ENCODE results near the gene ZNF593OS. TPM values are rescaled to one million over a fixed set of nuclear protein-coding genes. Genes with fewer than 3 reads are reported as not detected.
A peak's percentile ranks its signal among the peaks of the same experiment; 100 is the strongest.

ZNF593OS gene
- total and polyA plus RNA-seq, 2 donors (not counting 1 experiment from before 2014, with no cell fraction given) = 0.09 TPM; not detected in 1

GRCh38 chr1:26158908-26159742, 12.5 kb downstream of the ZNF593OS start, which contains the start of gene FAM110D:
Gene FAM110D, plus strand, starts transcription at chr1:26159079. Its CDS starts 2,213 bp downstream, at chr1:26161292.
- Histone ChIP-seq H3K79me2 (ENCODE audit: control insufficient read depth, insufficient read depth, low read length) (no peaks in the 10 kb centered on the region), H3K27ac (ENCODE audit: low read length in 2 of 2) (no peak within 1 kb of the TSS), H3K4me2 (replicated peaks; ENCODE audit: low read depth, low read length, poor library complexity, severe bottlenecking) (no peak within 1 kb of the TSS), H4K20me1 (ENCODE audit: control insufficient read depth, insufficient read depth, low read length, poor library complexity, severe bottlenecking) (no peaks in the 10 kb centered on the region), H3K4me1 (ENCODE audit: control insufficient read depth in 2 of 2, insufficient read depth in 2 of 2, low read length in 2 of 2) (peaks cover 25 to 27% of the 10 kb centered on the region in 2 donors), H3K9ac (ENCODE audit: low read length) (no peak within 1 kb of the TSS), H3K36me3 (replicated peaks in 1 of 2; ENCODE audit: control extremely low read depth in 1 of 2, control insufficient read depth in 1 of 2, extremely low read depth in 1 of 2, insufficient read depth in 2 of 2, low read length in 1 of 2) (no peaks in the 10 kb centered on the region), H3K9me3 (ENCODE audit: control extremely low read depth in 1 of 3, control insufficient read depth in 2 of 3, insufficient read depth in 1 of 3, low read length in 2 of 3) (peaks cover 0 to 3% (median 0%) of the 10 kb centered on the region in 3 donors), H3K4me3 (ENCODE audit: control extremely low read depth in 1 of 5, extremely low read depth in 1 of 5, insufficient read depth in 1 of 5, low read depth in 2 of 5, low read length in 4 of 5) (no peak within 1 kb of the TSS), H3K27me3 (replicated peaks in 1 of 4; ENCODE audit: control extremely low read depth in 1 of 4, control insufficient read depth in 3 of 4, insufficient read depth in 4 of 4, low read length in 3 of 4) (peaks cover 0 to 74% (median 26%) of the 10 kb centered on the region in 4 experiments), H2AFZ (ENCODE audit: insufficient read depth, low read depth, low read length, poor library complexity, severe bottlenecking) (no peak within 1 kb of the TSS)
- H3K4me1 Mint-ChIP-seq = peaks cover 11% of the 10 kb centered on the region
- DNase-seq (no peak), ATAC-seq (ENCODE audit: low read depth) (no peak)
- ChIA-PET POLR2A (no interaction called here), CTCF (interaction anchor here (0.6 kb wide), 1 partner anchor 14 kb away, joined by 3 read pairs; no protein-coding TSS in a partner anchor)
- H3K27me3 Mint-ChIP-seq = peaks cover 48% of the 10 kb centered on the region
- H3K27ac Mint-ChIP-seq = no peak within 1 kb of the TSS
- intact Hi-C loops (cut with micrococcal nuclease) = no loop called here
- H3K4me3 Mint-ChIP-seq = peak within 1 kb of the TSS; percentile 45
- TF ChIP-seq EZH2 (IDR thresholded peaks at IDR 0.05; ENCODE audit: borderline replicate concordance, insufficient read depth, low read depth, low read length, poor library complexity, severe bottlenecking) (no peak), CTCF (IDR thresholded peaks at IDR 0.05) (no peak)
- H3K9me3 Mint-ChIP-seq (ENCODE audit: insufficient read depth) = no peaks in the 10 kb centered on the region
- WGBS (ENCODE audit: insufficient coverage) = 60% methylated on average over 6 of the region's 6 CpGs
